ENCODE measurements around the gene XPA. TPM values are rescaled to one million over a fixed set of nuclear protein-coding genes. Genes with fewer than 3 reads are reported as not detected.
A peak's percentile ranks its signal among the peaks of the same experiment; 100 is the strongest.

The XPA gene
- total and polyA plus RNA-seq, 10 of the 15 experiments (the other 5 are each of a cell fraction or from before 2014, with no cell fraction given), result 6.2 to 19.9 (median 12.3) TPM

DNA sequence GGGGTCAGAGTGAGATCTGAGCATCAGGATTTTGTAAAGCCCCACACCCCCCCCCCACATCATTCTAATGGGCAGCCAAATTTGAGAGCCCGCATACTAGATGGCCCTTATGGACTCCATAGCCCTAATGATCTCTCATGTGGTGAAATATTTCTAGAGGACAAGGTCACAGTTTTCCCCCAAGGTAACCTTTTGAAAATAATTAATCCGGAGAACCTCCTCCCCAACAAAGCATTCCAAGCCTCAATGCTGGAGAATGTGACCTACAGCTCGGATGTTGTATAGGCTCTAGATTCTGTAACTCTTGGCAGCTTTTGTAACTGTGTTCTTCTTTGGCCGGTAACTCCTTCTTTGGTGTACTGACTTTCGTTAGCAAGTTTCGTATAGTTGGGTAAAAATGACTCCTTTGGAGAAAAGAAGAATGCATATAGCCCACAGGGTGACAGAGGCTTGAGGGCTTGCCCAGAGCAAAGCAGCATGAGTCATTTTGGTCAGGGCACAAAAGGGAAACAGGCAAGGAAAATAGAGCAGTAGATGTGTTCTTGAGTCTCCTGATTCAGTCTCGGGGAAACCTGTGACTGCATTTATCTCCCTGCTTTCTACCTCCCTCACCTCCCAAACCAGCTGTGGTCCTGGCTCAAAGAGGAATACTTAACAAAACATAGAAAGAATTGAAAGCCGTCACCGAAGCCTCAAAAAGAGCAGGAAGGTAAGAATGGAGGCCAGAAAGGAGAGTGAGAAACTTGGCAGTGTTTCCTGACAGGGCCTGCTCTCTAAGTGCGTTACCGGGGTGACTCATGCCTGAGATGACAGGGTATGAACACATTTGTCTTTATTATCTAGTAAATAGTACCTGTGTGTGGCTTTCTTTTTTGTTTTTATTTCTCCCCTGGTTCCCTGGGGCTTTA is 6.6 kb upstream of the XPA start (continued):
- TF ChIP-seq, protein P1, sequence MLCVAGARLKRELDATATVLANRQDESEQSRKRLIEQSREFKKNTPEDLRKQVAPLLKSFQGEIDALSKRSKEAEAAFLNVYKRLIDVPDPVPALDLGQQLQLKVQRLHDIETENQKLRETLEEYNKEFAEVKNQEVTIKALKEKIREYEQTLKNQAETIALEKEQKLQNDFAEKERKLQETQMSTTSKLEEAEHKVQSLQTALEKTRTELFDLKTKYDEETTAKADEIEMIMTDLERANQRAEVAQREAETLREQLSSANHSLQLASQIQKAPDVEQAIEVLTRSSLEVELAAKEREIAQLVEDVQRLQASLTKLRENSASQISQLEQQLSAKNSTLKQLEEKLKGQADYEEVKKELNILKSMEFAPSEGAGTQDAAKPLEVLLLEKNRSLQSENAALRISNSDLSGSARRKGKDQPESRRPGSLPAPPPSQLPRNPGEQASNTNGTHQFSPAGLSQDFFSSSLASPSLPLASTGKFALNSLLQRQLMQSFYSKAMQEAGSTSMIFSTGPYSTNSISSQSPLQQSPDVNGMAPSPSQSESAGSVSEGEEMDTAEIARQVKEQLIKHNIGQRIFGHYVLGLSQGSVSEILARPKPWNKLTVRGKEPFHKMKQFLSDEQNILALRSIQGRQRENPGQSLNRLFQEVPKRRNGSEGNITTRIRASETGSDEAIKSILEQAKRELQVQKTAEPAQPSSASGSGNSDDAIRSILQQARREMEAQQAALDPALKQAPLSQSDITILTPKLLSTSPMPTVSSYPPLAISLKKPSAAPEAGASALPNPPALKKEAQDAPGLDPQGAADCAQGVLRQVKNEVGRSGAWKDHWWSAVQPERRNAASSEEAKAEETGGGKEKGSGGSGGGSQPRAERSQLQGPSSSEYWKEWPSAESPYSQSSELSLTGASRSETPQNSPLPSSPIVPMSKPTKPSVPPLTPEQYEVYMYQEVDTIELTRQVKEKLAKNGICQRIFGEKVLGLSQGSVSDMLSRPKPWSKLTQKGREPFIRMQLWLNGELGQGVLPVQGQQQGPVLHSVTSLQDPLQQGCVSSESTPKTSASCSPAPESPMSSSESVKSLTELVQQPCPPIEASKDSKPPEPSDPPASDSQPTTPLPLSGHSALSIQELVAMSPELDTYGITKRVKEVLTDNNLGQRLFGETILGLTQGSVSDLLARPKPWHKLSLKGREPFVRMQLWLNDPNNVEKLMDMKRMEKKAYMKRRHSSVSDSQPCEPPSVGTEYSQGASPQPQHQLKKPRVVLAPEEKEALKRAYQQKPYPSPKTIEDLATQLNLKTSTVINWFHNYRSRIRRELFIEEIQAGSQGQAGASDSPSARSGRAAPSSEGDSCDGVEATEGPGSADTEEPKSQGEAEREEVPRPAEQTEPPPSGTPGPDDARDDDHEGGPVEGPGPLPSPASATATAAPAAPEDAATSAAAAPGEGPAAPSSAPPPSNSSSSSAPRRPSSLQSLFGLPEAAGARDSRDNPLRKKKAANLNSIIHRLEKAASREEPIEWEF (IDR thresholded peaks at IDR 0.05; ENCODE audit: insufficient replicate concordance, low read depth, low read length), result no peak
- no peak for TF ChIP-seq ZSCAN29 (IDR thresholded peaks at IDR 0.05)
- no peak for TF ChIP-seq POLR2A (IDR thresholded peaks at IDR 0.05; ENCODE audit: low read depth, low read length)
- no peak for TF ChIP-seq ZNF207 (IDR thresholded peaks at IDR 0.05; ENCODE audit: borderline replicate concordance)
- TF ChIP-seq NR2C1 (IDR thresholded peaks at IDR 0.05), result no peak
- no peak for TF ChIP-seq SP1 (IDR thresholded peaks at IDR 0.05; ENCODE audit: low read depth, low read length)
- TF ChIP-seq, protein P2, sequence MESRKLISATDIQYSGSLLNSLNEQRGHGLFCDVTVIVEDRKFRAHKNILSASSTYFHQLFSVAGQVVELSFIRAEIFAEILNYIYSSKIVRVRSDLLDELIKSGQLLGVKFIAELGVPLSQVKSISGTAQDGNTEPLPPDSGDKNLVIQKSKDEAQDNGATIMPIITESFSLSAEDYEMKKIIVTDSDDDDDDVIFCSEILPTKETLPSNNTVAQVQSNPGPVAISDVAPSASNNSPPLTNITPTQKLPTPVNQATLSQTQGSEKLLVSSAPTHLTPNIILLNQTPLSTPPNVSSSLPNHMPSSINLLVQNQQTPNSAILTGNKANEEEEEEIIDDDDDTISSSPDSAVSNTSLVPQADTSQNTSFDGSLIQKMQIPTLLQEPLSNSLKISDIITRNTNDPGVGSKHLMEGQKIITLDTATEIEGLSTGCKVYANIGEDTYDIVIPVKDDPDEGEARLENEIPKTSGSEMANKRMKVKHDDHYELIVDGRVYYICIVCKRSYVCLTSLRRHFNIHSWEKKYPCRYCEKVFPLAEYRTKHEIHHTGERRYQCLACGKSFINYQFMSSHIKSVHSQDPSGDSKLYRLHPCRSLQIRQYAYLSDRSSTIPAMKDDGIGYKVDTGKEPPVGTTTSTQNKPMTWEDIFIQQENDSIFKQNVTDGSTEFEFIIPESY (IDR thresholded peaks at IDR 0.05), result no peak
- peak; percentile 72; the same call in 1 of the 2 replicates for TF ChIP-seq ATF7 (IDR thresholded peaks at IDR 0.05; ENCODE audit: low read depth)
- no peak for TF ChIP-seq NFXL1 (IDR thresholded peaks at IDR 0.05; ENCODE audit: borderline replicate concordance)
- TF ChIP-seq SUZ12 (IDR thresholded peaks at IDR 0.05; ENCODE audit: unreplicated experiment), result no peak
- no peak for TF ChIP-seq TCF12 (IDR thresholded peaks at IDR 0.05; ENCODE audit: low read depth, low read length)
- TF ChIP-seq BACH1 (IDR thresholded peaks at IDR 0.05; ENCODE audit: borderline replicate concordance), result no peak
- no peak for TF ChIP-seq CREB1 (IDR thresholded peaks at IDR 0.05; ENCODE audit: low read depth)
- TF ChIP-seq, protein P3, sequence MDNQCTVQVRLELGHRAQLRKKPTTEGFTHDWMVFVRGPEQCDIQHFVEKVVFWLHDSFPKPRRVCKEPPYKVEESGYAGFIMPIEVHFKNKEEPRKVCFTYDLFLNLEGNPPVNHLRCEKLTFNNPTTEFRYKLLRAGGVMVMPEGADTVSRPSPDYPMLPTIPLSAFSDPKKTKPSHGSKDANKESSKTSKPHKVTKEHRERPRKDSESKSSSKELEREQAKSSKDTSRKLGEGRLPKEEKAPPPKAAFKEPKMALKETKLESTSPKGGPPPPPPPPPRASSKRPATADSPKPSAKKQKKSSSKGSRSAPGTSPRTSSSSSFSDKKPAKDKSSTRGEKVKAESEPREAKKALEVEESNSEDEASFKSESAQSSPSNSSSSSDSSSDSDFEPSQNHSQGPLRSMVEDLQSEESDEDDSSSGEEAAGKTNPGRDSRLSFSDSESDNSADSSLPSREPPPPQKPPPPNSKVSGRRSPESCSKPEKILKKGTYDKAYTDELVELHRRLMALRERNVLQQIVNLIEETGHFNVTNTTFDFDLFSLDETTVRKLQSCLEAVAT (IDR thresholded peaks at IDR 0.05), result 0 out of 2 replicates have a peak, but pooled peaks have one; percentile 33
- TF ChIP-seq, protein P4, sequence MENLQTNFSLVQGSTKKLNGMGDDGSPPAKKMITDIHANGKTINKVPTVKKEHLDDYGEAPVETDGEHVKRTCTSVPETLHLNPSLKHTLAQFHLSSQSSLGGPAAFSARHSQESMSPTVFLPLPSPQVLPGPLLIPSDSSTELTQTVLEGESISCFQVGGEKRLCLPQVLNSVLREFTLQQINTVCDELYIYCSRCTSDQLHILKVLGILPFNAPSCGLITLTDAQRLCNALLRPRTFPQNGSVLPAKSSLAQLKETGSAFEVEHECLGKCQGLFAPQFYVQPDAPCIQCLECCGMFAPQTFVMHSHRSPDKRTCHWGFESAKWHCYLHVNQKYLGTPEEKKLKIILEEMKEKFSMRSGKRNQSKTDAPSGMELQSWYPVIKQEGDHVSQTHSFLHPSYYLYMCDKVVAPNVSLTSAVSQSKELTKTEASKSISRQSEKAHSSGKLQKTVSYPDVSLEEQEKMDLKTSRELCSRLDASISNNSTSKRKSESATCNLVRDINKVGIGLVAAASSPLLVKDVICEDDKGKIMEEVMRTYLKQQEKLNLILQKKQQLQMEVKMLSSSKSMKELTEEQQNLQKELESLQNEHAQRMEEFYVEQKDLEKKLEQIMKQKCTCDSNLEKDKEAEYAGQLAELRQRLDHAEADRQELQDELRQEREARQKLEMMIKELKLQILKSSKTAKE (IDR thresholded peaks at IDR 0.05; ENCODE audit: low read depth, poor library complexity, severe bottlenecking), result peak; percentile 51
- no peak for TF ChIP-seq CBFB (IDR thresholded peaks at IDR 0.05; ENCODE audit: low read depth)
- TF ChIP-seq HDAC6 (IDR thresholded peaks at IDR 0.05; ENCODE audit: unreplicated experiment), result no peak
- no peak for TF ChIP-seq TBL1XR1 (IDR thresholded peaks at IDR 0.05; ENCODE audit: low read depth, low read length)
- no peak for TF ChIP-seq HDAC2 (IDR thresholded peaks at IDR 0.05)
- no peak for TF ChIP-seq CHD1 (IDR thresholded peaks at IDR 0.05; ENCODE audit: low read depth, low read length)

Measured in GM12878 (cell line).